HCT116 (cell line): ENCODE results near the gene CCDC73. TPM values are rescaled to one million over a fixed set of nuclear protein-coding genes. Genes with fewer than 3 reads are reported as not detected.

ENCODE experiments used
- ATAC-seq: fragments of 200-7000 bp; cut with Tn5 transposase; 2 replicates; pipeline ENCODE4 v1.9.1; 2020; ENCODE audit warnings: mild to moderate bottlenecking, moderate library complexity
- BruUV-seq: library from RNA; stranded (reverse); fragments of 400-500 nt; replicated peaks from 2 replicates; lab custom pipeline; 2021; lab: Mats Ljungman, UMichigan
- CTCF ChIA-PET: fragments of 300-600 bp; sonication (Branson Sonifier 250); formaldehyde crosslinking; loops from one replicate; lab custom pipeline; 2021; ENCODE audit warnings: antibody characterized with exemption; lab: Charles Lee
- POLR2A ChIA-PET: fragments of 300-600, 350-600 bp; sonication (Branson Sonifier 250); formaldehyde crosslinking; loops from one replicate; lab custom pipeline; 2021; ENCODE audit warnings: antibody characterized with exemption; lab: Charles Lee
- RAD21 ChIA-PET, 2 experiments: fragments of 300-600 bp; sonication (Branson Sonifier 250); formaldehyde crosslinking; loops; one replicate each; lab custom pipeline; 2023; ENCODE audit warnings: low total read pairs in 2 of 2; ENCODE audit not compliant: uncharacterized antibody in 2 of 2, unreplicated experiment in 2 of 2, low non-redundant PET in 1 of 2; lab: Charles Lee
- DNase-seq: peaks from one replicate; pipeline ENCODE4 v3.0.0-alpha.2; 2010; ENCODE audit warnings: low read depth, low spot score
- H2AFZ ChIP-seq: fragments of 200-600 bp; shearing (Covaris generic), sonication (generic); 2 replicates; pipeline ENCODE4 v1.6.1; 2017; ENCODE audit warnings: low read depth, mixed run types, mixed read lengths, antibody characterized with exemption, low read length; ENCODE audit not compliant: poor library complexity, severe bottlenecking
- H3K27ac ChIP-seq: 2 replicates; pipeline ENCODE4 v1.5.1; 2012; ENCODE audit warnings: low read depth, low read length
- H3K27me3 ChIP-seq: fragments of 200-600 bp; sonication (generic); 2 replicates; pipeline ENCODE4 v1.6.1; 2016; ENCODE audit warnings: mixed run types, low read length, mixed read lengths; ENCODE audit not compliant: insufficient read depth
- H3K36me3 ChIP-seq, 2 experiments: fragments of 200-500 bp in 1 of 2; fragments of 200-600 bp in 1 of 2; sonication (Bioruptor generic) in 1 of 2; sonication (generic) in 1 of 2; 2 replicates each; pipeline versions ENCODE4 v1.5.1 to v1.6.1; 2014 to 2016; ENCODE audit warnings: low read length in 2 of 2, inconsistent platforms in 1 of 2, mixed read lengths in 1 of 2, mixed run types in 1 of 2; ENCODE audit not compliant: insufficient read depth in 2 of 2, control insufficient read depth in 1 of 2
- H3K4me1 ChIP-seq, 2 experiments: fragments of 200-600 bp in 1 of 2; sonication (generic) in 1 of 2; 2 replicates each; pipeline versions ENCODE4 v1.5.1 to v1.6.1; 2012 to 2017; ENCODE audit warnings: low read length in 2 of 2, inconsistent platforms in 1 of 2, mild to moderate bottlenecking in 1 of 2, mixed read lengths in 1 of 2, mixed run types in 1 of 2, moderate library complexity in 1 of 2; ENCODE audit not compliant: insufficient read depth in 2 of 2, control insufficient read depth in 1 of 2
- H3K4me2 ChIP-seq: fragments of 200-600 bp; sonication (generic); 2 replicates; pipeline ENCODE4 v1.6.1; 2017; ENCODE audit warnings: mixed run types, low read length, mixed read lengths
- H3K4me3 ChIP-seq, 2 experiments: fragments of 200-600 bp in 1 of 2; sonication (generic) in 1 of 2; replicated peaks in 1 of 2; 2 replicates each; pipeline ENCODE4 v1.5.1; 2011 to 2016; ENCODE audit warnings: low read length in 2 of 2, control low read depth in 1 of 2, low read depth in 1 of 2, mild to moderate bottlenecking in 1 of 2, mixed read lengths in 1 of 2, mixed run types in 1 of 2
- H3K79me2 ChIP-seq: fragments of 200-600 bp; sonication (generic); 2 replicates; pipeline ENCODE4 v1.6.1; 2017; ENCODE audit warnings: mild to moderate bottlenecking, mixed run types, low read length, moderate library complexity, mixed read lengths; ENCODE audit not compliant: insufficient read depth
- H3K9ac ChIP-seq: fragments of 200-600 bp; sonication (generic); 2 replicates; pipeline ENCODE4 v1.6.1; 2016; ENCODE audit warnings: low read length, mixed read lengths
- H3K9me2 ChIP-seq: fragments of 200-600 bp; sonication (generic), shearing (Covaris generic); 2 replicates; pipeline ENCODE4 v1.6.1; 2017; ENCODE audit warnings: mixed run types, mild to moderate bottlenecking, moderate library complexity; ENCODE audit not compliant: insufficient read depth
- H3K9me3 ChIP-seq, 2 experiments: fragments of 200-500 bp in 1 of 2; fragments of 200-600 bp in 1 of 2; sonication (Bioruptor generic) in 1 of 2; sonication (generic) in 1 of 2; 2 replicates each; pipeline ENCODE4 v1.6.1; 2014 to 2017; ENCODE audit warnings: low read length in 2 of 2, mixed read lengths in 2 of 2, inconsistent platforms in 1 of 2, low read depth in 1 of 2, mild to moderate bottlenecking in 1 of 2, mixed run types in 1 of 2, moderate library complexity in 1 of 2; ENCODE audit not compliant: control insufficient read depth in 1 of 2, insufficient read depth in 1 of 2
- H4K20me1 ChIP-seq: fragments of 200-600 bp; sonication (generic), shearing (Covaris generic); 2 replicates; pipeline ENCODE4 v1.6.1; 2017; ENCODE audit warnings: mixed run types, mild to moderate bottlenecking, moderate library complexity; ENCODE audit not compliant: insufficient read depth
- ATF3 ChIP-seq: IDR thresholded peaks from 2 replicates; pipeline ENCODE4 v1.6.1; 2012
- CBX3 ChIP-seq: IDR thresholded peaks from 2 replicates; pipeline ENCODE4 v1.6.1; 2012; ENCODE audit warnings: low read depth
- CEBPB ChIP-seq: IDR thresholded peaks from 2 replicates; pipeline ENCODE4 v1.6.1; 2012; ENCODE audit warnings: low read depth
- CTCF ChIP-seq, 3 experiments: fragments of 200-600 bp in 1 of 3; sonication (generic) in 1 of 3; IDR thresholded peaks in 2 of 3; conservative IDR thresholded peaks in 1 of 3; 2 replicates each; pipeline ENCODE4 v1.5.1; 2012 to 2017; ENCODE audit warnings: low read depth in 2 of 3, low read length in 2 of 3, antibody characterized with exemption in 1 of 3, borderline replicate concordance in 1 of 3, control low read depth in 1 of 3, mild to moderate bottlenecking in 1 of 3, mixed read lengths in 1 of 3, mixed run types in 1 of 3, moderate library complexity in 1 of 3; ENCODE audit not compliant: insufficient read depth in 1 of 3
- EGR1 ChIP-seq: IDR thresholded peaks from 2 replicates; pipeline ENCODE4 v1.6.1; 2012; ENCODE audit warnings: low read depth
- ELF1 ChIP-seq: IDR thresholded peaks from 2 replicates; pipeline ENCODE4 v1.6.1; 2012; ENCODE audit warnings: low read depth, borderline replicate concordance
- EZH2 ChIP-seq: fragments of 200-600 bp; sonication (generic); IDR thresholded peaks from 2 replicates; pipeline ENCODE4 v1.6.1; 2017; ENCODE audit warnings: antibody characterized with exemption, mixed run types
- EZH2phosphoT487 ChIP-seq: fragments of 200-600 bp; IDR thresholded peaks from 2 replicates; pipeline ENCODE4 v1.6.1; 2018; ENCODE audit warnings: antibody characterized with exemption, borderline replicate concordance
- FOSL1 ChIP-seq: IDR thresholded peaks from 2 replicates; pipeline ENCODE4 v1.6.1; 2012; ENCODE audit warnings: low read depth
- JUND ChIP-seq: IDR thresholded peaks from 2 replicates; pipeline ENCODE4 v1.6.1; 2012
- MAX ChIP-seq: IDR thresholded peaks from 2 replicates; pipeline ENCODE4 v1.6.1; 2012
- POLR2A ChIP-seq: IDR thresholded peaks from 2 replicates; pipeline ENCODE4 v1.7.0; 2011; ENCODE audit warnings: borderline replicate concordance; ENCODE audit not compliant: insufficient read depth, insufficient read length; ENCODE audit errors: extremely low read depth
- POLR2AphosphoS5 ChIP-seq: IDR thresholded peaks from 2 replicates; pipeline ENCODE4 v1.6.1; 2011; ENCODE audit warnings: mild to moderate bottlenecking, low read depth, low read length, moderate library complexity
- RAD21 ChIP-seq: IDR thresholded peaks from 2 replicates; pipeline ENCODE4 v1.6.1; 2012; ENCODE audit warnings: low read depth, mild to moderate bottlenecking
- SP1 ChIP-seq: IDR thresholded peaks from 2 replicates; pipeline ENCODE4 v1.6.1; 2012; ENCODE audit warnings: low read depth
- SRF ChIP-seq: IDR thresholded peaks from 2 replicates; pipeline ENCODE4 v1.6.1; 2012; ENCODE audit warnings: low read depth
- TCF7L2 ChIP-seq: IDR thresholded peaks from 2 replicates; pipeline ENCODE4 v1.7.0; 2011; ENCODE audit warnings: borderline replicate concordance, inconsistent platforms; ENCODE audit not compliant: insufficient read depth, insufficient read length; ENCODE audit errors: extremely low read depth
- YY1 ChIP-seq: IDR thresholded peaks from 2 replicates; pipeline ENCODE4 v1.6.1; 2011; ENCODE audit warnings: low read length, low read depth, moderate library complexity, mild to moderate bottlenecking; ENCODE audit not compliant: insufficient replicate concordance; ENCODE audit errors: extremely low read depth
- ZBTB33 ChIP-seq: IDR thresholded peaks from 2 replicates; pipeline ENCODE4 v1.6.1; 2011; ENCODE audit warnings: mild to moderate bottlenecking, low read length, moderate library complexity; ENCODE audit not compliant: insufficient replicate concordance; ENCODE audit errors: extremely low read depth
- ZFX ChIP-seq: fragments of 450-650 bp; IDR thresholded peaks from 2 replicates; pipeline ENCODE4 v1.6.1; 2017
- ZNF274 ChIP-seq: fragments of 200-500 bp; sonication (Bioruptor generic); IDR thresholded peaks from 2 replicates; pipeline ENCODE4 v1.6.1; 2014; ENCODE audit warnings: mild to moderate bottlenecking, low read depth, low read length, inconsistent platforms
- intact Hi-C: fragments of 100-400 bp; cut with micrococcal nuclease; formaldehyde crosslinking; loops from 2 replicates; pipeline ENCODE4 v1.10.0; 2022
- total RNA-seq: library from RNA; stranded (reverse); gene quantifications from one replicate; pipeline ENCODE4 v1.2.1, GENCODE V29; 2021; ENCODE audit not compliant: unreplicated experiment

CCDC73 gene
- total RNA-seq, 1 experiment from 2014 or later, result not detected

- TF ChIP-seq ZNF274, result no peak
- TF ChIP-seq POLR2A, result no peak
- no peak for TF ChIP-seq EGR1
Measured at GRCh38 chr11:32584921-32585320, 209.5 kb downstream of the CCDC73 start (continued).

- BruUV-seq, result no TSS peak
- peak within 1 kb of the TSS; percentile 97 for H3K9ac ChIP-seq
- peaks cover 25% of the 10 kb centered on the region for H4K20me1 ChIP-seq
- DNase-seq, result peak; percentile 93
- H3K4me2 ChIP-seq, result peak within 1 kb of the TSS; percentile 86
- peak within 1 kb of the TSS; percentile 32 for H2AFZ ChIP-seq
- H3K4me1 ChIP-seq, result peaks cover 8 to 29% of the 10 kb centered on the region in 2 experiments
- peak within 1 kb of the TSS; percentile 82 for H3K27ac ChIP-seq
- H3K36me3 ChIP-seq, result peaks cover under 1 to 3% of the 10 kb centered on the region in 2 experiments; a peak in 2 of 4 replicates
- no peaks in the 10 kb centered on the region for H3K27me3 ChIP-seq
- H3K9me3 ChIP-seq, result no peaks in the 10 kb centered on the region
- ChIA-PET CTCF (interaction anchor here (0.7 to 0.8 kb wide), 2 partner anchors 25 to 264 kb away, joined by 4 read pairs; no protein-coding TSS in a partner anchor), POLR2A (interaction anchor here (0.8 kb wide), 1 partner anchor 11 kb away, joined by 3 read pairs; no protein-coding TSS in a partner anchor), RAD21 (no interaction called here)
- H3K79me2 ChIP-seq, result peaks cover 51% of the 10 kb centered on the region
- ATAC-seq, result peak; percentile 97
- peak within 1 kb of the TSS; percentile 79 to 97 for H3K4me3 ChIP-seq
- intact Hi-C loops, result no loop called here
- H3K9me2 ChIP-seq, result no peaks in the 10 kb centered on the region
- TF ChIP-seq YY1 (peak; percentile 63), CBX3 (peak; percentile 93), JUND (no peak), MAX (peak; percentile 95), FOSL1 (no peak), EZH2 (no peak), SRF (no peak), ELF1 (peak; percentile 71), CTCF (IDR thresholded peaks at IDR 0.05 in 2 of 3, conservative IDR thresholded peaks at IDR 0.05 in 1 of 3; ENCODE audit: borderline replicate concordance in 1 of 3, insufficient read depth in 1 of 3, low read depth in 2 of 3, low read length in 2 of 3) (no peak), ZFX (peak; percentile 94), EZH2phosphoT487 (no peak), ATF3 (no peak), POLR2A (peak; percentile 84), RAD21 (no peak), CEBPB (no peak), SP1 (peak; percentile 80), TCF7L2 (peak; percentile 32), POLR2AphosphoS5 (peak; percentile 88), ZBTB33 (peak; percentile 67)
Measured at GRCh38 chr11:32583459-32584271, 210.8 kb downstream of the CCDC73 start, which contains the start of gene EIF3M. TSS of gene EIF3M (plus strand) at chr11:32583831. CDS start at chr11:32583888, 57 bp downstream.
